ENCODE results near the gene LCE7A. TPM values are rescaled to one million over a fixed set of nuclear protein-coding genes. Genes with fewer than 3 reads are reported as not detected.

LCE7A gene
- total and polyA plus RNA-seq, 2 of the 4 experiments (the other 2 are of a cell fraction), result not detected

- no peaks in the 10 kb centered on the region for H3K36me3 ChIP-seq (ENCODE audit: control insufficient read depth, insufficient read depth, low read length)
- intact Hi-C loops (cut with micrococcal nuclease), result no loop called here
- H3K79me1 ChIP-seq (ENCODE audit: low read depth in 1 of 2, low read length in 2 of 2), result no peaks in the 10 kb centered on the region
- H3K4ac ChIP-seq (ENCODE audit: low read depth, low read length), result no peak overlapping the region
- H3K9me3 ChIP-seq (ENCODE audit: control insufficient read depth, insufficient read depth, low read length), result no peaks in the 10 kb centered on the region
- dilution Hi-C loops (cut with HindIII; ENCODE audit: low sequenced_read_pairs, unreplicated experiment), result no loop called here
- H3K23ac ChIP-seq (ENCODE audit: low read depth, low read length), result no peak overlapping the region
- no peaks in the 10 kb centered on the region for H3K9me1 ChIP-seq (ENCODE audit: insufficient read depth, low read length)
- no peak for TF ChIP-seq RFX5 (IDR thresholded peaks at IDR 0.05; ENCODE audit: low read depth, low read length)
- no peak for TF ChIP-seq RAD21 (IDR thresholded peaks at IDR 0.05; ENCODE audit: low read length)
- TF ChIP-seq NFE2L2 (IDR thresholded peaks at IDR 0.05; ENCODE audit: low read depth, low read length), result no peak
- TF ChIP-seq SMC3 (IDR thresholded peaks at IDR 0.05; ENCODE audit: low read depth, low read length), result no peak
- no peak for TF ChIP-seq FOS (IDR thresholded peaks at IDR 0.05; ENCODE audit: low read depth, low read length)
- TF ChIP-seq ELK1 (IDR thresholded peaks at IDR 0.05; ENCODE audit: borderline replicate concordance, low read depth, low read length), result no peak
- TF ChIP-seq USF2 (IDR thresholded peaks at IDR 0.05; ENCODE audit: low read depth, low read length), result no peak
- no peak for TF ChIP-seq CTCF (conservative IDR thresholded peaks at IDR 0.05; ENCODE audit: low read depth, low read length)
- no peak for TF ChIP-seq POLR2A (IDR thresholded peaks at IDR 0.05; ENCODE audit: low read depth, low read length)
- TF ChIP-seq RCOR1 (IDR thresholded peaks at IDR 0.05; ENCODE audit: insufficient replicate concordance, low read length), result no peak
- TF ChIP-seq MAZ (IDR thresholded peaks at IDR 0.05; ENCODE audit: borderline replicate concordance, low read depth, low read length), result no peak
- TF ChIP-seq MAFK (IDR thresholded peaks at IDR 0.05; ENCODE audit: low read depth, low read length), result no peak
- no peak for TF ChIP-seq BHLHE40 (IDR thresholded peaks at IDR 0.05; ENCODE audit: low read depth, low read length)
- TF ChIP-seq MXI1 (IDR thresholded peaks at IDR 0.05; ENCODE audit: borderline replicate concordance, low read depth, low read length), result no peak
- ChIA-PET POLR2A (ENCODE audit: unreplicated experiment) (no interaction called here), CTCF (no interaction called here)
- in situ Hi-C loops (cut with MboI; ENCODE audit: low sequenced_read_pairs), result no loop called here
- H4K91ac ChIP-seq (ENCODE audit: insufficient read depth, low read depth, low read length), result no peak overlapping the region
- no peak overlapping the region for H4K5ac ChIP-seq (ENCODE audit: low read depth, low read length)
- H3K27me3 ChIP-seq (ENCODE audit: control insufficient read depth, insufficient read depth, low read length), result no peaks in the 10 kb centered on the region
- H4K20me1 ChIP-seq (ENCODE audit: insufficient read depth, low read length), result no peaks in the 10 kb centered on the region
- no peak overlapping the region for H3K9ac ChIP-seq (ENCODE audit: low read depth, low read length)
- no peak overlapping the region for H4K8ac ChIP-seq (ENCODE audit: low read depth in 2 of 2, low read length in 2 of 2)
- ATAC-seq (ENCODE audit: low read depth) (no peak), DNase-seq (no peak)
- no peaks in the 10 kb centered on the region for H3K4me1 ChIP-seq (ENCODE audit: control insufficient read depth, insufficient read depth, low read length)
- H2BK15ac ChIP-seq (ENCODE audit: low read depth, low read length), result no peak overlapping the region
- no peak overlapping the region for H3K56ac ChIP-seq (ENCODE audit: extremely low read depth, insufficient read depth, low read length)
- H2BK20ac ChIP-seq (ENCODE audit: low read depth, low read length), result no peak overlapping the region
- H3K4me2 ChIP-seq (ENCODE audit: low read depth, low read length), result no peak overlapping the region
- H2BK5ac ChIP-seq (ENCODE audit: low read depth, low read length, poor library complexity, severe bottlenecking), result no peak overlapping the region
- no peak overlapping the region for H2AK9ac ChIP-seq (replicated peaks; ENCODE audit: low read depth, low read length, poor library complexity)
- no peak overlapping the region for H3K4me3 ChIP-seq (ENCODE audit: insufficient read depth, low read depth, low read length)
- BruUV-seq (replicated peaks), result no TSS peak
- H3K27ac ChIP-seq (ENCODE audit: insufficient read depth, low read length), result no peak overlapping the region
- no peak overlapping the region for H3K14ac ChIP-seq (replicated peaks; ENCODE audit: low read depth, low read length)
- H2AFZ ChIP-seq (replicated peaks; ENCODE audit: low read length, poor library complexity), result no peak overlapping the region
- H2BK120ac ChIP-seq (ENCODE audit: low read depth, low read length), result no peak overlapping the region
- no peak overlapping the region for H3K18ac ChIP-seq (ENCODE audit: low read depth, low read length)
- no peak overlapping the region for H2AK5ac ChIP-seq (ENCODE audit: low read depth, low read length)
Observed at GRCh38 chr1:152824964-152825363, 34.8 kb upstream of the LCE7A start.
